Endometrial microvascular endothelial cells (primary cell): Measurements from ENCODE around the gene CENPQ. TPM values are rescaled to one million over a fixed set of nuclear protein-coding genes. Genes with fewer than 3 reads are reported as not detected.
"Not testable (repeated sequence)": the region's sequence is repeated elsewhere in the genome, so short reads cannot be mapped to it uniquely, and the experiment has no call there.

Experiments used
- in situ Hi-C: cut with HindIII; loops from 2 replicates; pipeline ENCODE4 v1.10.0; 2017; ENCODE audit warnings: low sequenced_read_pairs, low pct_unique_long_range_greater_than_20kb; ENCODE audit errors: inconsistent ontology term
- total RNA-seq: library from RNA; depleted of rRNA; stranded (reverse); fragments of >200 nt; gene quantifications from one replicate; pipeline ENCODE4 v1.2.3, GENCODE V29; 2015; ENCODE audit errors: inconsistent ontology term

Gene CENPQ
- 4.1 TPM for total RNA-seq

- in situ Hi-C loops = loop anchor here (25.0 kb wide), 1 partner anchor 99 kb away; the partner anchor contains the start of gene C6orf141
Observed at GRCh38 chr6:49462927-49463611, at the start of gene CENPQ, which contains the start of gene MMUT. Gene CENPQ (plus strand): TSS chr6:49463370. CDS start chr6:49470177, 6,807 bp downstream. Gene MMUT (minus strand): TSS chr6:49463253. CDS start chr6:49459466, 3,787 bp downstream.

GRCh38 chr6:49415358-49415757, 47.8 kb upstream of the CENPQ start:
- in situ Hi-C loops = no loop called here

GRCh38 chr6:49416195-49416594, 47.0 kb upstream of the CENPQ start:
- in situ Hi-C loops = no loop called here

GRCh38 chr6:49423817-49424216, 39.4 kb upstream of the CENPQ start:
- in situ Hi-C loops = no loop called here

GRCh38 chr6:49430187-49430586, 33.0 kb upstream of the CENPQ start:
- in situ Hi-C loops = no loop called here

- in situ Hi-C loops = no loop called here
Observed at GRCh38 chr6:49430866-49431265, 32.3 kb upstream of the CENPQ start.

- in situ Hi-C loops = loop anchor here (25.0 kb wide), 1 partner anchor 109 kb away; the partner anchor contains the start of gene C6orf141
Observed at GRCh38 chr6:49453221-49453620, 9.9 kb upstream of the CENPQ start.

GRCh38 chr6:49454787-49455709, 8.1 kb upstream of the CENPQ start:
- in situ Hi-C loops = loop anchor here (25.0 kb wide), 1 partner anchor 107 kb away; the partner anchor contains the start of gene C6orf141

GRCh38 chr6:49457771-49458170, 5.4 kb upstream of the CENPQ start:
- in situ Hi-C loops = loop anchor here (25.0 kb wide), 1 partner anchor 105 kb away; the partner anchor contains the start of gene C6orf141

- in situ Hi-C loops = loop anchor here (25.0 kb wide), 1 partner anchor 100 kb away; the partner anchor contains the start of gene C6orf141
Observed at GRCh38 chr6:49462071-49462470, 1.1 kb upstream of the CENPQ start.

GRCh38 chr6:49462599-49462926, 607 bp upstream of the CENPQ start:
- in situ Hi-C loops = loop anchor here (25.0 kb wide), 1 partner anchor 100 kb away; the partner anchor contains the start of gene C6orf141

- in situ Hi-C loops = loop anchor here (25.0 kb wide), 1 partner anchor 99 kb away; the partner anchor contains the start of gene C6orf141
Observed at GRCh38 chr6:49463612-49463967, 420 bp downstream of the CENPQ start.

- in situ Hi-C loops = loop anchor here (25.0 kb wide), 1 partner anchor 98 kb away; the partner anchor contains the start of gene C6orf141
Observed at GRCh38 chr6:49464691-49465090, 1.5 kb downstream of the CENPQ start.

GRCh38 chr6:49468042-49468441, 4.9 kb downstream of the CENPQ start:
- in situ Hi-C loops = loop anchor here (25.0 kb wide), 1 partner anchor 94 kb away; the partner anchor contains the start of gene C6orf141

GRCh38 chr6:49476564-49476963, 13.4 kb downstream of the CENPQ start:
- in situ Hi-C loops = not testable (repeated sequence)

- in situ Hi-C loops = no loop called here
Observed at GRCh38 chr6:49479308-49479970, 16.3 kb downstream of the CENPQ start.

- in situ Hi-C loops = not testable (repeated sequence)
Observed at GRCh38 chr6:49481846-49482245, 18.7 kb downstream of the CENPQ start.

- in situ Hi-C loops = not testable (repeated sequence)
Observed at GRCh38 chr6:49483380-49483779, 20.2 kb downstream of the CENPQ start.

GRCh38 chr6:49490633-49491032, 27.5 kb downstream of the CENPQ start:
- in situ Hi-C loops = no loop called here
